ENCODE measurements around the gene MARCO. TPM values are rescaled to one million over a fixed set of nuclear protein-coding genes. Genes with fewer than 3 reads are reported as not detected.

Gene MARCO, protein sequence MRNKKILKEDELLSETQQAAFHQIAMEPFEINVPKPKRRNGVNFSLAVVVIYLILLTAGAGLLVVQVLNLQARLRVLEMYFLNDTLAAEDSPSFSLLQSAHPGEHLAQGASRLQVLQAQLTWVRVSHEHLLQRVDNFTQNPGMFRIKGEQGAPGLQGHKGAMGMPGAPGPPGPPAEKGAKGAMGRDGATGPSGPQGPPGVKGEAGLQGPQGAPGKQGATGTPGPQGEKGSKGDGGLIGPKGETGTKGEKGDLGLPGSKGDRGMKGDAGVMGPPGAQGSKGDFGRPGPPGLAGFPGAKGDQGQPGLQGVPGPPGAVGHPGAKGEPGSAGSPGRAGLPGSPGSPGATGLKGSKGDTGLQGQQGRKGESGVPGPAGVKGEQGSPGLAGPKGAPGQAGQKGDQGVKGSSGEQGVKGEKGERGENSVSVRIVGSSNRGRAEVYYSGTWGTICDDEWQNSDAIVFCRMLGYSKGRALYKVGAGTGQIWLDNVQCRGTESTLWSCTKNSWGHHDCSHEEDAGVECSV
- polyA plus RNA-seq (2011; rRNA removed) (not detected in 2 replicates), polyA minus RNA-seq (2011; rRNA and poly(A)+ RNA removed) (not detected in 2 replicates)

DNA sequence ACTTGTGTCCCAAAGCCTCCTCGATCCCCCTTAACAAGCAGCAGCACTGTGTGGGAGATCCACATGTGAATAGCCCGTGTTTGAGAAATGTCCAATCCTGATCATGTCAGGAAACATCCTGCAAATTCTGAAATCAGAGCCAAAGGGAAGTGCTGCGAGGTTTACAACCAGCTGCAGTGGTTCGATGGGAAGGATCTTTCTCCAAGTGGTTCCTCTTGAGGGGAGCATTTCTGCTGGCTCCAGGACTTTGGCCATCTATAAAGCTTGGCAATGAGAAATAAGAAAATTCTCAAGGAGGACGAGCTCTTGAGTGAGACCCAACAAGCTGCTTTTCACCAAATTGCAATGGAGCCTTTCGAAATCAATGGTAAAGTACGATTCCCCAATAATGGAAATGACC, at the start of gene MARCO:
MARCO (plus strand) TSS at position 164 of the 400 bp plus-strand sequence; CDS start at position 271, 107 bp downstream.
- Histone ChIP-seq H3K27me3 (ENCODE audit: control insufficient read depth, insufficient read depth, low read length) (no peaks in the 10 kb centered on the region), H3K27ac (ENCODE audit: low read depth, low read length) (no peak within 1 kb of the TSS), H3K9me3 (ENCODE audit: control insufficient read depth, insufficient read depth, low read length) (no peaks in the 10 kb centered on the region), H3K4me3 (ENCODE audit: low read depth, low read length) (no peak within 1 kb of the TSS)
- DNase-seq (ENCODE audit: low read depth, low spot score), result no peak
- TF ChIP-seq, protein P1, sequence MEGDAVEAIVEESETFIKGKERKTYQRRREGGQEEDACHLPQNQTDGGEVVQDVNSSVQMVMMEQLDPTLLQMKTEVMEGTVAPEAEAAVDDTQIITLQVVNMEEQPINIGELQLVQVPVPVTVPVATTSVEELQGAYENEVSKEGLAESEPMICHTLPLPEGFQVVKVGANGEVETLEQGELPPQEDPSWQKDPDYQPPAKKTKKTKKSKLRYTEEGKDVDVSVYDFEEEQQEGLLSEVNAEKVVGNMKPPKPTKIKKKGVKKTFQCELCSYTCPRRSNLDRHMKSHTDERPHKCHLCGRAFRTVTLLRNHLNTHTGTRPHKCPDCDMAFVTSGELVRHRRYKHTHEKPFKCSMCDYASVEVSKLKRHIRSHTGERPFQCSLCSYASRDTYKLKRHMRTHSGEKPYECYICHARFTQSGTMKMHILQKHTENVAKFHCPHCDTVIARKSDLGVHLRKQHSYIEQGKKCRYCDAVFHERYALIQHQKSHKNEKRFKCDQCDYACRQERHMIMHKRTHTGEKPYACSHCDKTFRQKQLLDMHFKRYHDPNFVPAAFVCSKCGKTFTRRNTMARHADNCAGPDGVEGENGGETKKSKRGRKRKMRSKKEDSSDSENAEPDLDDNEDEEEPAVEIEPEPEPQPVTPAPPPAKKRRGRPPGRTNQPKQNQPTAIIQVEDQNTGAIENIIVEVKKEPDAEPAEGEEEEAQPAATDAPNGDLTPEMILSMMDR (IDR thresholded peaks at IDR 0.05; ENCODE audit: low read depth, low read length), result no peak
- ChIA-PET POLR2A (no interaction called here), CTCF (no interaction called here)

DNA sequence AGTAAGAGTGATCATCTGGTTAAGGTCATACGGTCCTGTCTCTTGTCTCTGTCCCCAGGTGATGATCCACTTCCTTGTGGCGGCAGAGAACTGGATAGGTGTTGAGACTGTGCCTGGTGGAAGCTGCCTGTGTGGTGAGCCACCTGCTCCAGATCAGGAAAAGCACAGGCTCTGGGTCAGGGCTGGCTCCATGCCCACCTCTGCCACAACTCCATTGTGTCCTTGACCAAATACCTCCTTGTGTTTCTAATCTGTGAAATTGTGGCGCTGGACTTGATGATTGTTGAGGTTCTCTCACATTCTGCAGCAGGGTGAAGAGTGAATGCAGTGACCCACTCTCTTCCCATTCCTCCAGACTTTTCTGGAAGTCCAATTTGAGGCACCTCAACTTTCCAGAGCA, 48.9 kb upstream of the MARCO start:
- H3K27ac ChIP-seq (ENCODE audit: low read depth, low read length), result no peak overlapping the region
- no peak for DNase-seq (ENCODE audit: low read depth, low spot score)
- ChIA-PET CTCF (interaction anchor here (1.2 to 3.6 kb wide), 2 partner anchors 12 to 32 kb away, joined by 3 to 19 read pairs; no protein-coding TSS in a partner anchor), POLR2A (no interaction called here)
- no peak overlapping the region for H3K4me3 ChIP-seq (ENCODE audit: low read depth, low read length)
- no peaks in the 10 kb centered on the region for H3K27me3 ChIP-seq (ENCODE audit: control insufficient read depth, insufficient read depth, low read length)
- TF ChIP-seq, protein P1 (IDR thresholded peaks at IDR 0.05; ENCODE audit: low read depth, low read length), result no peak
- H3K9me3 ChIP-seq (ENCODE audit: control insufficient read depth, insufficient read depth, low read length), result no peaks in the 10 kb centered on the region

GRCh38 chr2:118902266-118903028, 39.5 kb upstream of the MARCO start:
- TF ChIP-seq, protein P1 (IDR thresholded peaks at IDR 0.05; ENCODE audit: low read depth, low read length), result no peak
- ChIA-PET POLR2A (no interaction called here), CTCF (no interaction called here)
- H3K9me3 ChIP-seq (ENCODE audit: control insufficient read depth, insufficient read depth, low read length), result no peaks in the 10 kb centered on the region
- no peaks in the 10 kb centered on the region for H3K27me3 ChIP-seq (ENCODE audit: control insufficient read depth, insufficient read depth, low read length)
- H3K4me3 ChIP-seq (ENCODE audit: low read depth, low read length), result no peak overlapping the region
- no peak overlapping the region for H3K27ac ChIP-seq (ENCODE audit: low read depth, low read length)
- DNase-seq (ENCODE audit: low read depth, low spot score), result no peak

DNA sequence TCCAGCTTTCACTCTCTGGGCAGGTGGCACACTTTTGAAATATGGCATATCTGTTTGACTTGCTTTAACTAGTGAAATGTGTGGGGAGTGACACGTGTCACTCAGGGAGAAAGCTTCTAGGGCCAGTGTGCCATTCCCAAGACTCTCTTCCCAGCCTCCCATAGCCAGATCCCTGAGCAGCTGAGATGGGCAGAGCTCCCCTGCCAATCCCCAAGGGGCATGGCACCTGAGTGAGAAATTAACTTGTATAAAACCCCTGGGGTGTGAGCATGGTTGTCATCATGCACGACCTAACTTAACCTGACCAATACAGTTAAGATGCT, 39.0 kb upstream of the MARCO start:
- DNase-seq (ENCODE audit: low read depth, low spot score), result no peak
- TF ChIP-seq, protein P1 (IDR thresholded peaks at IDR 0.05; ENCODE audit: low read depth, low read length), result no peak
- H3K4me3 ChIP-seq (ENCODE audit: low read depth, low read length), result no peak overlapping the region
- H3K9me3 ChIP-seq (ENCODE audit: control insufficient read depth, insufficient read depth, low read length), result no peaks in the 10 kb centered on the region
- no peaks in the 10 kb centered on the region for H3K27me3 ChIP-seq (ENCODE audit: control insufficient read depth, insufficient read depth, low read length)
- ChIA-PET POLR2A (no interaction called here), CTCF (no interaction called here)
- no peak overlapping the region for H3K27ac ChIP-seq (ENCODE audit: low read depth, low read length)

Measured in AG04450 (cell line).